K562 (cell line): ENCODE results near the gene NTNG1. TPM values are rescaled to one million over a fixed set of nuclear protein-coding genes. Genes with fewer than 3 reads are reported as not detected.

Source experiments
- GABPB2 ChIP-seq: fragments of 250-450 bp; sonication (Bioruptor Pico); conservative IDR thresholded peaks from 2 replicates; pipeline ENCODE4 v1.5.1; 2021; ENCODE audit warnings: mild to moderate bottlenecking
- HMGN3 ChIP-seq: IDR thresholded peaks from 2 replicates; pipeline ENCODE4 v1.6.1; 2011; ENCODE audit warnings: borderline replicate concordance, low read depth, mild to moderate bottlenecking, mixed read lengths, low read length; ENCODE audit not compliant: insufficient read length; ENCODE audit errors: extremely low read depth
- MBD1 ChIP-seq: fragments of 250-450 bp; sonication (Bioruptor Pico); IDR thresholded peaks from 2 replicates; pipeline ENCODE4 v1.8.0; 2022; ENCODE audit warnings: inconsistent platforms
- MTA2 ChIP-seq: fragments of 450-650 bp; IDR thresholded peaks from 2 replicates; pipeline ENCODE4 v1.6.1; 2016; ENCODE audit warnings: low read depth
- PYGO2 ChIP-seq: fragments of 450-650 bp; IDR thresholded peaks from 2 replicates; pipeline ENCODE4 v1.6.1; 2016; ENCODE audit warnings: mild to moderate bottlenecking, missing genetic modification characterization, moderate library complexity, missing compliant biosample characterization
- RUNX1 ChIP-seq: sonication (generic); IDR thresholded peaks from 2 replicates; pipeline ENCODE4 v1.6.1; 2016; ENCODE audit warnings: antibody characterized with exemption, low read depth
- SREBF2 ChIP-seq: sonication (generic); formaldehyde crosslinking; IDR thresholded peaks from 2 replicates; pipeline ENCODE4 v1.4.0; 2020; ENCODE audit warnings: mild to moderate bottlenecking, missing genetic modification reagents
- TCFL5 ChIP-seq: fragments of 250-450 bp; sonication (Bioruptor Pico); conservative IDR thresholded peaks from 2 replicates; pipeline ENCODE4 v1.6.1; 2021; ENCODE audit warnings: mild to moderate bottlenecking, moderate library complexity, matching md5 sums
- WHSC1 ChIP-seq: IDR thresholded peaks from one replicate; pipeline ENCODE4 v1.6.1; 2012; ENCODE audit warnings: low read length, control low read depth, inconsistent platforms
- ZBTB7A ChIP-seq: IDR thresholded peaks from 2 replicates; pipeline ENCODE4 v1.6.1; 2011; ENCODE audit warnings: low read depth, mild to moderate bottlenecking, low read length, moderate library complexity, borderline replicate concordance; ENCODE audit not compliant: control insufficient read depth
- ZC3H11A ChIP-seq: IDR thresholded peaks from 2 replicates; pipeline ENCODE4 v1.6.1; 2012; ENCODE audit warnings: low read depth, low read length, improper control_type of control experiment
- ZNF12 ChIP-seq: sonication (generic); formaldehyde crosslinking; IDR thresholded peaks from 2 replicates; pipeline ENCODE4 v1.4.0; 2020; ENCODE audit warnings: mild to moderate bottlenecking, missing genetic modification reagents
- ZNF830 ChIP-seq: fragments of 250-450 bp; sonication (Bioruptor Pico); IDR thresholded peaks from 2 replicates; pipeline ENCODE4 v1.5.0; 2021; ENCODE audit warnings: mild to moderate bottlenecking
- ZSCAN32 ChIP-seq: fragments of 450-650 bp; formaldehyde crosslinking; IDR thresholded peaks from 2 replicates; pipeline ENCODE4 v1.4.0; 2020; ENCODE audit warnings: mild to moderate bottlenecking, moderate library complexity
- polyA plus RNA-seq, 8 experiments: library from polyadenylated mRNA; depleted of rRNA in 4 of 8; stranded (reverse) in 5 of 8; unstranded in 3 of 8; fragments of >200 nt; fragmentation: Nextera tagmentation in 2 of 8; fragmentation: Illumina TruSeq in 1 of 8; extraction: Ambion mirVana in 2 of 8; extraction: Trizol in 1 of 8; gene quantifications; 2 replicates each; pipeline versions ENCODE4 v1.2.1 to v1.2.3, GENCODE V29; 2011 to 2014; ENCODE audit warnings: inconsistent platforms in 1 of 8, missing spikeins in 1 of 8
- total RNA-seq, 7 experiments: library from RNA; depleted of rRNA in 6 of 7; stranded (reverse); fragments of >200 nt in 6 of 7; fragmentation: Illumina TruSeq in 2 of 7; extraction: Trizol in 2 of 7; gene quantifications; 2 replicates each; pipeline versions ENCODE4 v1.2.1 to v1.2.3, GENCODE V29; 2011 to 2021; ENCODE audit warnings: low replicate concordance in 1 of 7
- TF ChIP-seq, protein P1 (sequence below), 2 experiments: IDR thresholded peaks; 2 replicates each; pipeline ENCODE4 v1.6.1; 2012; ENCODE audit warnings: improper control_type of control experiment in 2 of 2, low read depth in 2 of 2, low read length in 2 of 2, borderline replicate concordance in 1 of 2
- TF ChIP-seq, protein P2 (sequence below): fragments of 250-450 bp; sonication (Bioruptor Pico); IDR thresholded peaks from 2 replicates; pipeline ENCODE4 v1.4.0; 2020
- TF ChIP-seq, protein P3 (sequence below), 2 experiments: fragments of 250-450 bp in 1 of 2; fragments of 450-650 bp in 1 of 2; sonication (Bioruptor Pico) in 1 of 2; IDR thresholded peaks; 2 replicates each; pipeline versions ENCODE4 v1.6.1 to v1.8.0; 2016 to 2021; ENCODE audit warnings: mild to moderate bottlenecking in 2 of 2, moderate library complexity in 2 of 2, missing compliant biosample characterization in 1 of 2, missing genetic modification characterization in 1 of 2
- TF ChIP-seq, protein P4 (sequence below): fragments of 450-650 bp; formaldehyde crosslinking; IDR thresholded peaks from 2 replicates; pipeline ENCODE4 v1.4.0; 2020; ENCODE audit warnings: mild to moderate bottlenecking
- TF ChIP-seq, protein P5 (sequence below): sonication (generic); formaldehyde crosslinking; IDR thresholded peaks from 2 replicates; pipeline ENCODE4 v1.8.1; 2023; ENCODE audit warnings: mild to moderate bottlenecking, missing genetic modification reagents, moderate library complexity

NTNG1 gene
- total and polyA plus RNA-seq, 9 of the 15 experiments (the other 6 are each of a cell fraction or from before 2014, with no cell fraction given), result not detected

GRCh38 chr1:107162745-107163144 lies 21.9 kb downstream of the NTNG1 start (continued):
- TF ChIP-seq, protein P1, sequence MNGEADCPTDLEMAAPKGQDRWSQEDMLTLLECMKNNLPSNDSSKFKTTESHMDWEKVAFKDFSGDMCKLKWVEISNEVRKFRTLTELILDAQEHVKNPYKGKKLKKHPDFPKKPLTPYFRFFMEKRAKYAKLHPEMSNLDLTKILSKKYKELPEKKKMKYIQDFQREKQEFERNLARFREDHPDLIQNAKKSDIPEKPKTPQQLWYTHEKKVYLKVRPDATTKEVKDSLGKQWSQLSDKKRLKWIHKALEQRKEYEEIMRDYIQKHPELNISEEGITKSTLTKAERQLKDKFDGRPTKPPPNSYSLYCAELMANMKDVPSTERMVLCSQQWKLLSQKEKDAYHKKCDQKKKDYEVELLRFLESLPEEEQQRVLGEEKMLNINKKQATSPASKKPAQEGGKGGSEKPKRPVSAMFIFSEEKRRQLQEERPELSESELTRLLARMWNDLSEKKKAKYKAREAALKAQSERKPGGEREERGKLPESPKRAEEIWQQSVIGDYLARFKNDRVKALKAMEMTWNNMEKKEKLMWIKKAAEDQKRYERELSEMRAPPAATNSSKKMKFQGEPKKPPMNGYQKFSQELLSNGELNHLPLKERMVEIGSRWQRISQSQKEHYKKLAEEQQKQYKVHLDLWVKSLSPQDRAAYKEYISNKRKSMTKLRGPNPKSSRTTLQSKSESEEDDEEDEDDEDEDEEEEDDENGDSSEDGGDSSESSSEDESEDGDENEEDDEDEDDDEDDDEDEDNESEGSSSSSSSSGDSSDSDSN (IDR thresholded peaks at IDR 0.05; ENCODE audit: borderline replicate concordance in 1 of 2, low read depth in 2 of 2, low read length in 2 of 2), result no peak
- TF ChIP-seq GABPB2 (CRISPR knock-in tag) (no peak), ZSCAN32 (CRISPR knock-in tag) (peak; percentile 58; the same call in 1 of the 2 replicates), RUNX1 (no peak), SREBF2 (no peak), ZNF12 (CRISPR knock-in tag) (no peak), WHSC1 (no peak), MTA2 (no peak), PYGO2 (no peak), HMGN3 (no peak), ZNF830 (no peak), TCFL5 (CRISPR knock-in tag) (no peak), ZBTB7A (no peak), ZC3H11A (no peak), MBD1 (CRISPR knock-in tag) (no peak)
- TF ChIP-seq, protein P2, sequence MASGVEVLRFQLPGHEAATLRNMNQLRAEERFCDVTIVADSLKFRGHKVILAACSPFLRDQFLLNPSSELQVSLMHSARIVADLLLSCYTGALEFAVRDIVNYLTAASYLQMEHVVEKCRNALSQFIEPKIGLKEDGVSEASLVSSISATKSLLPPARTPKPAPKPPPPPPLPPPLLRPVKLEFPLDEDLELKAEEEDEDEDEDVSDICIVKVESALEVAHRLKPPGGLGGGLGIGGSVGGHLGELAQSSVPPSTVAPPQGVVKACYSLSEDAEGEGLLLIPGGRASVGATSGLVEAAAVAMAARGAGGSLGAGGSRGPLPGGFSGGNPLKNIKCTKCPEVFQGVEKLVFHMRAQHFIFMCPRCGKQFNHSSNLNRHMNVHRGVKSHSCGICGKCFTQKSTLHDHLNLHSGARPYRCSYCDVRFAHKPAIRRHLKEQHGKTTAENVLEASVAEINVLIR (CRISPR knock-in tag), result no peak
- TF ChIP-seq, protein P3, sequence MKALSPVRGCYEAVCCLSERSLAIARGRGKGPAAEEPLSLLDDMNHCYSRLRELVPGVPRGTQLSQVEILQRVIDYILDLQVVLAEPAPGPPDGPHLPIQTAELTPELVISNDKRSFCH (CRISPR knock-in tag; IDR thresholded peaks at IDR 0.05), result no peak
- TF ChIP-seq, protein P3 (tag; IDR thresholded peaks at IDR 0.05), result no peak
- TF ChIP-seq, protein P4, sequence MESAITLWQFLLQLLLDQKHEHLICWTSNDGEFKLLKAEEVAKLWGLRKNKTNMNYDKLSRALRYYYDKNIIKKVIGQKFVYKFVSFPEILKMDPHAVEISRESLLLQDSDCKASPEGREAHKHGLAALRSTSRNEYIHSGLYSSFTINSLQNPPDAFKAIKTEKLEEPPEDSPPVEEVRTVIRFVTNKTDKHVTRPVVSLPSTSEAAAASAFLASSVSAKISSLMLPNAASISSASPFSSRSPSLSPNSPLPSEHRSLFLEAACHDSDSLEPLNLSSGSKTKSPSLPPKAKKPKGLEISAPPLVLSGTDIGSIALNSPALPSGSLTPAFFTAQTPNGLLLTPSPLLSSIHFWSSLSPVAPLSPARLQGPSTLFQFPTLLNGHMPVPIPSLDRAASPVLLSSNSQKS (CRISPR knock-in tag), result no peak
- TF ChIP-seq, protein P5, sequence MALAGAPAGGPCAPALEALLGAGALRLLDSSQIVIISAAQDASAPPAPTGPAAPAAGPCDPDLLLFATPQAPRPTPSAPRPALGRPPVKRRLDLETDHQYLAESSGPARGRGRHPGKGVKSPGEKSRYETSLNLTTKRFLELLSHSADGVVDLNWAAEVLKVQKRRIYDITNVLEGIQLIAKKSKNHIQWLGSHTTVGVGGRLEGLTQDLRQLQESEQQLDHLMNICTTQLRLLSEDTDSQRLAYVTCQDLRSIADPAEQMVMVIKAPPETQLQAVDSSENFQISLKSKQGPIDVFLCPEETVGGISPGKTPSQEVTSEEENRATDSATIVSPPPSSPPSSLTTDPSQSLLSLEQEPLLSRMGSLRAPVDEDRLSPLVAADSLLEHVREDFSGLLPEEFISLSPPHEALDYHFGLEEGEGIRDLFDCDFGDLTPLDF, result no peak
